ENCODE measurements around the gene CNOT1.

DNA sequence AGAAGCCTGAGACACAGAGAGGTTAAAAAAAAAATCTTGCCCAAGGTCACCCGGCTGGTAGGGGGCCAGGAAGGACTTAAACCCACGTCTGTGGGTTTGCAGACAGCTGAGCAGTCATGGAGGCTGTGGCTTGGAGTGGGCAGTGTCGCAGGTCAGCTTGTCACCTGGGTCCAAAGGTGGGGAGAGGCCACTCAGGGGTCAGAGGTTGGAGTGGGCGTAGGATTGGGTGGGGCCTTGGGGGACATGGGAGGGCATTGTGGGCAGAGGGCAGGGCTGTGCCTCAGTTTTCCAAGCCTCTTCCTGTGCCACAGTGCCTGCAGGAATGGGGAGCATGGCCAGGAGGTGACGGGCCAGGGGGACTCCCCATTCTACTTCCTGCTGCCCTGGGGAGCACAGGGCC lies 131.7 kb downstream of the CNOT1 start:
- TF ChIP-seq, protein P1, sequence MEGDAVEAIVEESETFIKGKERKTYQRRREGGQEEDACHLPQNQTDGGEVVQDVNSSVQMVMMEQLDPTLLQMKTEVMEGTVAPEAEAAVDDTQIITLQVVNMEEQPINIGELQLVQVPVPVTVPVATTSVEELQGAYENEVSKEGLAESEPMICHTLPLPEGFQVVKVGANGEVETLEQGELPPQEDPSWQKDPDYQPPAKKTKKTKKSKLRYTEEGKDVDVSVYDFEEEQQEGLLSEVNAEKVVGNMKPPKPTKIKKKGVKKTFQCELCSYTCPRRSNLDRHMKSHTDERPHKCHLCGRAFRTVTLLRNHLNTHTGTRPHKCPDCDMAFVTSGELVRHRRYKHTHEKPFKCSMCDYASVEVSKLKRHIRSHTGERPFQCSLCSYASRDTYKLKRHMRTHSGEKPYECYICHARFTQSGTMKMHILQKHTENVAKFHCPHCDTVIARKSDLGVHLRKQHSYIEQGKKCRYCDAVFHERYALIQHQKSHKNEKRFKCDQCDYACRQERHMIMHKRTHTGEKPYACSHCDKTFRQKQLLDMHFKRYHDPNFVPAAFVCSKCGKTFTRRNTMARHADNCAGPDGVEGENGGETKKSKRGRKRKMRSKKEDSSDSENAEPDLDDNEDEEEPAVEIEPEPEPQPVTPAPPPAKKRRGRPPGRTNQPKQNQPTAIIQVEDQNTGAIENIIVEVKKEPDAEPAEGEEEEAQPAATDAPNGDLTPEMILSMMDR (IDR thresholded peaks at IDR 0.05 in 8 of 11, conservative IDR thresholded peaks at IDR 0.05 in 3 of 11): no peak
- TF ChIP-seq POLR2AphosphoS5 (IDR thresholded peaks at IDR 0.05) (no peak), POLR2A (IDR thresholded peaks at IDR 0.05) (no peak)

Measured in spleen (tissue), 7 donors.